ENCODE measurements around the gene SHISA9.

Gene SHISA9

DNA sequence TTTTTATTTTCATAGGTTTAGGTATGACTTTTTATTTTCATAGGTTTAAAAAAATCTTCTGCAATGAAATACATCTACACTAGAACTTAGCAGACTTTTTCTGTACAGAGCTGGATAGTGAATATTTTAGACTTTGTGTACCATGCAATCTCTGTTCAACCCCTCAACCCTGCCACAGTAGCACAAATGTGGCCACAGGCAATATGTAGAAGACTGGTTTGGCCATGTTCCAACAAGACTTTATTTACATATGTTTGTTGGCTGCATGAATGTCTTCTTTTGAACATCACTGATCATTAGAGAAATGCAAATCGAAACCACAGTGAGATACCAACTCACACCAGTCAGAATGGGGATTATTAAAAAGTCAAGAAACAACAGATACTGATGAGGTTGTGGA, 229.2 kb downstream of the SHISA9 start:
- FAIRE-seq = no peak

DNA sequence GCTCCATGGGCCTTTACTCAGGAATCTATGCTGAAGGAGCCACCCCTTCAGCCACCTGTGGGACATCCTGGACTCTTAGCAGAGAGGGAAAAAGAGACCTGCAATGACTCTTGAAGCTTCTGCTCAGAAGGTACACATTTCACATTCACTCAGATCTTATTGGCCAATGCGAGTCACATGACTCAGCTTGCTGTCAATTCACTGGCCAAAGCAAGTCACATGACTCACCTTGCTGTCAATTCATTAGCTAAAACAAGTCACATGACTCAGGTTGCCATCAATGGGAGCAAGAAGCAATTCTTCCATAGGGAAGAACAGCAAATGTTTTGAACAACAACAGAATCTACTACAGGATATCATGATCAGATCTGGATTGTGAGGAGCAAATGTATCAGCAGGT, 233.4 kb downstream of the SHISA9 start:
- FAIRE-seq = no peak

GRCh38 chr16:13136901-13137300, 235.5 kb downstream of the SHISA9 start:
- no peak for FAIRE-seq

DNA sequence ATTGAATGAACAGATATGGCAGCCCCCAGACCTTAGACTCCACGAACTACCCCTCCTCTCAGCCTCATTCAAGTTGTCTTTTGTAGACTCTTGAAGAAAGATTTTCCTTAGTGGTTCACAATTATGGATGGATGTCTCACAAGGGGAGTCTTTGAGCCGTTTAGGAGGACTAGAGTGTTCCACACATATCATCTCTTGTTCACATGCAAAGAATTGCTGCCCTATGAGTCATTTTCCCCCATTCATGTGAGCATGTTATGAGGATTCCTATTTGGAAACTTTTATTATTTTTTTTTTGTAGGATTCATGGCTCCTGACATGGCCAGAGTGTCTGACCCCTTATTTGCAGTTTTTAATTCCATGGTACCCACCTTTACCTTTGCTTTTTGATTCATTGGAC, 237.1 kb downstream of the SHISA9 start:
- no peak for FAIRE-seq

GRCh38 chr16:13139661-13140241, 238.4 kb downstream of the SHISA9 start:
- no peak for FAIRE-seq

DNA sequence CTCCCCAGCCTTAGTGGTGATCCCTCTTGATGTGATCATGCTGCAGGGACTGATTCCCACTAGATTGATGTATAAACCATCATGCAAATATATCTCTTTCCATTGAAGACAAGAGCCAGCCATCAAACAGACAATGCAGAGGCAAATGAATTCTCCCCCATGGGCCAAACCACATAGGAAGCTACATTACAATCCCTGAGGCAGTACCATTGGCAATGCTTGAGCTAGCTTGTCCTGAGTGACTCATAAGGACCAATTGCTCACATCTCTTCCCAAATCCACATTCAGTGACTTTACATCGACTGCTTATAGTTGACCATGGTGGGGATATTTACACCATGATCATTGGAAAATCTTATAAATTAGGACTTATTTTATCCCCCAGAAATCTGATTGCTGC, 242.2 kb downstream of the SHISA9 start:
- no peak for FAIRE-seq

GRCh38 chr16:13146829-13147228, 245.4 kb downstream of the SHISA9 start:
- FAIRE-seq = no peak

GRCh38 chr16:13148294-13148693, 246.9 kb downstream of the SHISA9 start:
- no peak for FAIRE-seq

DNA sequence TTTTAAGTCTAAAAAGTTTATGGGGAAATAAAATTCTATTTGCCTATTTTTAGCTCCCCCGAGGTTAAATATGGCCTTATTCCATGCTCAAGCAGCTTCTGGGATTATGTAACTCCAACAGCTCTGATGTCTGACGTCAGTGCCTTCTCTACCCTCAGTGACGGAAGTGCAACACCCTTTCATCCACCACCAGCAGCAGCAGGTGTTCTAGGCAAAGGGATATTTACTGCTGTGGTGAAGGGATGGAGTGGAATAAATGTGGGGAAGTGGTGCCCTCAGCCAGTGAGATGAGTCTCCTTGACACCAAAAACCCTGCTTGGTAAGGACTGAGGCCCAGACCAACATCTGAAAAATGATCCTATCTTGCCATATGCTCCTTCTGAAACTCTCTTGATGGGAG, 247.4 kb downstream of the SHISA9 start:
- no peak for FAIRE-seq

GRCh38 chr16:13150181-13150885, 248.9 kb downstream of the SHISA9 start:
- FAIRE-seq = no peak

GRCh38 chr16:13153696-13154095, 252.3 kb downstream of the SHISA9 start:
- no peak for FAIRE-seq

- no peak for FAIRE-seq
Observed at GRCh38 chr16:13154799-13155198, 253.4 kb downstream of the SHISA9 start.

DNA sequence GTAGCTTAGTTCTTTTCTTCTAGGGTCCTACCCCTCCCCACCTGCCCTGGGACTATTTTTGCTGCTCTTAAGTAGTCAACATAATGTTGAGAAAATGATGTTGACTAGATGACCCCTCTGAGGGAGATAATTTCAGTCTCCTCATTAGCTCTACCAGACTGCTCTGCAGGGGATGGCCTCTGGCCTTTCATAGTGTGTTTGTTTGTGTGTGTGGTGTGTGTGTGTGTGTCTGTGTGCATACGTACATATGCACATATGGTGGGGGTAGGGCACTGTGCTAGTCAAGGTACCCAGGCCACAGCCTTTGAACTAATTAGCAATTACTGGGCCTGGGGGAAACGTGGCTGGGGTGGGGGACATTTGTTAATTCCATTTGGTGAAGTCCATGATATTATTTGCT, 254.0 kb downstream of the SHISA9 start:
- no peak for FAIRE-seq

- no peak for FAIRE-seq
Observed at GRCh38 chr16:13155780-13156179, 254.4 kb downstream of the SHISA9 start.

GRCh38 chr16:13157082-13157481, 255.7 kb downstream of the SHISA9 start:
- no peak for FAIRE-seq

DNA sequence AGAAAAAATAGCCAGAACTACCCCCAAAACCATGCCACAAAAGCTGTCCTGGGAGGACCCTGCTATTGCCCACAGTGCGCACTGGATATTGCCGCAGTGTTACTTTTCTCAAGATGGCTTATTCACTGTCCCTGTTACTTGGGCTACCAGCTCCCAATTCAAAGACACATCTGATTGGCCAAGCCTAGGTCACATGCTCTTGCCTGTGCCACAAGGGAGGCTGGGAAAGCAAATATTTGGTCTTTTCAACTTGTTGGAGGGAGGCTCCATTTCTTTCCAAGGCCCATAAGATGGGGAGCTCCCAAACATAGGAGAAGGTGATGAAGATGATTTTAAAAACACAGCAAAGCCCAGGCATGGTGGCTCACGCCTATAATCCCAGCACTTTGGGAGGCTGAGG, 257.0 kb downstream of the SHISA9 start:
- no peak for FAIRE-seq

- FAIRE-seq = no peak
Observed at GRCh38 chr16:13165024-13165423, 263.6 kb downstream of the SHISA9 start.

GRCh38 chr16:13168091-13168572, 266.7 kb downstream of the SHISA9 start:
- FAIRE-seq = no peak

DNA sequence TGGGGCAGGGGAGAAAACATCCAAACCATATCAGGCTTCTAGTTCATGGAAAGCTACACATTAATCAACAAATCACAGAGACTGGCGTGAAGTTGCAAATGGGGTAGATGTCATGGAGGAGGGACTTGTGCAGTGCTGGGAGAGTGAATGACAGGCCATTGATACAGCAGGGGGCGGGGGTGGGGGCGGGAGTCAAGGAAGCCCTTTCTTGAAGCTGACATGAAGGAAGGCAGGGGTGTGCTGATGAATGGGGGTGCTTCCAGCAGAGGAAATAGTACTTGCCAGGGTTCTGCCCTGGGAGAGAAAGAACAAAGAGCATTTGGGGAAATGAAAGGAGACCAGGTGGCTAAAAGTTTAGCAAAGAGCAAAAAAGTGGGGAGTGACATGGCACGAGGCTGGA, 269.9 kb downstream of the SHISA9 start:
- FAIRE-seq = no peak

GRCh38 chr16:13176711-13177110, 275.3 kb downstream of the SHISA9 start:
- FAIRE-seq = no peak

DNA sequence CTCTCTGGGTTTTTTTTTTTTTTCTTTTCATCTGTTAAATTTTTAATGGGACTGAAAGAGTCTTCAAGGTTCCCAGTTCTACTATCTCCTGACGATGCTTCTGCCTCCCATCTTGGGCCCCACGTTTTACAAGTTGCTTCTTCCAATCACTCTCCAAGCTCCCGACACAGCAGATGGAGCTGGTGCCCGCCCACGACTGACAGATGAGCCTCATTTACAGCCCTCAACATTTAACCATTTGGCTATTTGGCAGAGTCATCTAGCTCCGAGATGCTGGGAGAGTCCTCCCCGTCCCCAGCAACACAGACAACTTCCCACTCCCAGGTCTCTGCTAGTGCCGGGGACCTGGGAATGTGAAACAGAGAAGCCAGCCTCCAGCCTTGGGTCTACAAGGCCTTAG, 276.9 kb downstream of the SHISA9 start:
- FAIRE-seq = no peak

DNA sequence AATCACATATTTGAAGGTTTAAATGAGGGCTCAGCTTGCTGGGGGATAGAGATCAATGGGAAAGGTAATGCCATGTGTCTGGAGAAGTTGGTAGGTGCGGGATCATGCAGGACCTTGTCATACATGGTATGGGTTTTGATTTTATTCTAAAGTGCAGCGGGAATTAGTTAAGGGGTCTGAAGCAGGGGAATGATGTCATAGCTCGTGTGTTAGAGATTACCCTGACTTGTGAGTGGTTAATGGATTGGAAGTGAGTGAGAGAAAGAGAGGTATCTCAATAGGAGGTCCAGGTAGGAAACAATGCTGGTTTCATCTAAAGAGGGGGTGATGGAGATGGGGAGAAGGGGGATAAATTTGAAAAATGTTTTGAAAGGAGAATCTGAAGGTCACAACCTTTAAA, 280.0 kb downstream of the SHISA9 start:
- FAIRE-seq = no peak

- FAIRE-seq = no peak
Observed at GRCh38 chr16:13186813-13187212, 285.4 kb downstream of the SHISA9 start.

GRCh38 chr16:13189250-13189649, 287.9 kb downstream of the SHISA9 start:
- no peak for FAIRE-seq

GRCh38 chr16:13193721-13194120, 292.3 kb downstream of the SHISA9 start:
- no peak for FAIRE-seq

All from A204.1 (cell line).